ENCODE data around the gene ACER3. TPM values are rescaled to one million over a fixed set of nuclear protein-coding genes. Genes with fewer than 3 reads are reported as not detected.
"Not testable (repeated sequence)": the region's sequence is repeated elsewhere in the genome, so short reads cannot be mapped to it uniquely, and the experiment has no call there.

The ACER3 gene
- total RNA-seq (1 to 10 TPM; 3.9 to 5.9 TPM), polyA plus RNA-seq (1 to 10 TPM; 1.9 to 4.5 TPM)

DNA sequence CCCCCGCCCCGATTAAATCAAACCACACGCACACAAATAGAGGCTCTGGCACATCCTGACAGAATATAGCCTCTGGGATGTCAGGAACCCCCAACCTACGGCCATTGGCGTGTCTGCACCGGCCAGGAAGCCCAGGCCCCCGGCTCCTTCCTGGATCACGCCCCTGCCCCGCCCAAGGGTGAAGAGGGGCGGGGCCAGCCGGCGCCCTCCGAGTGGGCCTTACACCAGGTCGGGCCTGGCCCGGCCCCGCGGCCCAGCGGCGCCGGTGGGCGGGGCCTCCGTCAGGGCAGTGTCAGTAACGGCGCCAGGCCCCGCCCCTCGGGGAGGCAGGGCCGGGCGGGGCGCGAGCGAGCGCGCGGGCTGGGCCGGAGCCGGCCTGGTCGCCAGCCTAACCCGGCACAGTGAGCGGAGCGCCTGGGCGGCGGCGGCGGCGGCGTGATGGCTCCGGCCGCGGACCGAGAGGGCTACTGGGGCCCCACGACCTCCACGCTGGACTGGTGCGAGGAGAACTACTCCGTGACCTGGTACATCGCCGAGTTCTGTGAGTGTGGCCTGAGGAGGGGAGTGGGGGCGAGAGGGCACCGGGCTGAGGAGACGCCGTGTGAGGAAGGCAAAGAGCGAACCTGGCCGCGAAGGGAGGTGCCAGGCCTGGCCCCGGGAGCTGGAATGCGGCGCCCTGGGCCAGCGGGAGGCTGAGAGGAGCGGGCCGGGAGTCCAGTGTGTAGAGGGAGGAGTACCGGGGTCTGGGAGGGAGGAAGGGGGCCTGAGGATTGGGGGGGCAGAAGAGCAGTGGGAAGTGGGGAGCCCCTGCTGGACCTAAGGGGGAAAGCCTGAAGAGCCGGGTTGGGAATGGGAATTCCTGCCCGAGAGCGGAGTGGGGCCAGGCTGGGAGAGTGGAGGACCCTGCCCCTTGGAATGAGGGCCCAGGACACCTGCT, at the start of gene ACER3:
Gene ACER3 (plus strand): TSS at position 380 of the 937 bp plus-strand sequence. CDS start 59 bp downstream, at position 439.
- TF ChIP-seq YY1 (IDR thresholded peaks at IDR 0.05), result peak; percentile 26
- TF ChIP-seq RAD21 (IDR thresholded peaks at IDR 0.05), result peak in 1 of 2 donors; percentile 13
- peak; percentile 36 for TF ChIP-seq NR2F2 (IDR thresholded peaks at IDR 0.05)
- TF ChIP-seq, protein P1, sequence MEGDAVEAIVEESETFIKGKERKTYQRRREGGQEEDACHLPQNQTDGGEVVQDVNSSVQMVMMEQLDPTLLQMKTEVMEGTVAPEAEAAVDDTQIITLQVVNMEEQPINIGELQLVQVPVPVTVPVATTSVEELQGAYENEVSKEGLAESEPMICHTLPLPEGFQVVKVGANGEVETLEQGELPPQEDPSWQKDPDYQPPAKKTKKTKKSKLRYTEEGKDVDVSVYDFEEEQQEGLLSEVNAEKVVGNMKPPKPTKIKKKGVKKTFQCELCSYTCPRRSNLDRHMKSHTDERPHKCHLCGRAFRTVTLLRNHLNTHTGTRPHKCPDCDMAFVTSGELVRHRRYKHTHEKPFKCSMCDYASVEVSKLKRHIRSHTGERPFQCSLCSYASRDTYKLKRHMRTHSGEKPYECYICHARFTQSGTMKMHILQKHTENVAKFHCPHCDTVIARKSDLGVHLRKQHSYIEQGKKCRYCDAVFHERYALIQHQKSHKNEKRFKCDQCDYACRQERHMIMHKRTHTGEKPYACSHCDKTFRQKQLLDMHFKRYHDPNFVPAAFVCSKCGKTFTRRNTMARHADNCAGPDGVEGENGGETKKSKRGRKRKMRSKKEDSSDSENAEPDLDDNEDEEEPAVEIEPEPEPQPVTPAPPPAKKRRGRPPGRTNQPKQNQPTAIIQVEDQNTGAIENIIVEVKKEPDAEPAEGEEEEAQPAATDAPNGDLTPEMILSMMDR (IDR thresholded peaks at IDR 0.05; ENCODE audit: low read depth, low read length, missing input control), result no peak
- no peak for TF ChIP-seq GABPA (IDR thresholded peaks at IDR 0.05 in 1 of 2, conservative IDR thresholded peaks at IDR 0.05 in 1 of 2)
- peaks cover 4 to 16% (median 8%) of the 10 kb centered on the region in 4 donors for H3K4me1 ChIP-seq (ENCODE audit: control insufficient read depth in 4 of 4, insufficient read depth in 4 of 4, low read length in 3 of 4)
- peak within 1 kb of the TSS; percentile 62 to 85 (median 83) for H3K4me3 ChIP-seq (ENCODE audit: low read depth in 1 of 3, low read length in 3 of 3)
- no peaks in the 10 kb centered on the region for H3K27me3 ChIP-seq (ENCODE audit: control insufficient read depth in 4 of 4, insufficient read depth in 4 of 4, low read length in 3 of 4)
- H3K27ac ChIP-seq (ENCODE audit: low read depth in 1 of 2, low read length in 2 of 2), result peak within 1 kb of the TSS; percentile 74 to 78
- H3K9me3 ChIP-seq (ENCODE audit: control insufficient read depth in 4 of 4, low read length in 3 of 4), result no peaks in the 10 kb centered on the region
- 2% methylated on average over 73 of the region's 73 CpGs for WGBS
- peak within 1 kb of the TSS; percentile 24 to 57 for H3K9ac ChIP-seq (ENCODE audit: low read depth in 1 of 2, low read length in 2 of 2)
- H3K36me3 ChIP-seq (ENCODE audit: control insufficient read depth in 4 of 4, insufficient read depth in 3 of 4, low read depth in 1 of 4, low read length in 3 of 4), result no peaks in the 10 kb centered on the region
- DNase-seq (ENCODE audit: low spot score), result peak; percentile 91

DNA sequence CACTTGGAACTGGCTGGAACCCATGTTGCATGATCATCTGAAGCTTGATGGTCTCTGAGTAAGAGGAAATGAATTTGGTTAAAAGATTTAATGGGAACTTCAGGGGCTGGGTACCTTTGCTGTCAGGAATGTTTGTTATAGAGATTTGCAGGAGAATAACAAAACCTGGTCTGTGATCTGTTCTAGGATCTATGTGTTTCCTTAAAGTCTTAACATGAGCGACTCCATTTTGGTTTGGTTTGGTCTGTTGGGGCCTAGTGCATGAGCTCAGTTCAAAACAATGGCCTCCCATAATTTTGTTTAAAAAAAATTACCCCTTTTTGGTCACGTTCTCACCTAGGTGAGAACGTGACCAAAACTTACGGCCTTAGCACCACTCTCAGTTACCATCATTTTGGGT, 49.5 kb upstream of the ACER3 start:
- Histone ChIP-seq H3K4me3 (ENCODE audit: low read depth in 1 of 3, low read length in 3 of 3) (no peak overlapping the region), H3K27ac (ENCODE audit: low read depth in 1 of 2, low read length in 2 of 2) (no peak overlapping the region), H3K9ac (ENCODE audit: low read depth in 1 of 2, low read length in 2 of 2) (no peak overlapping the region), H3K4me1 (ENCODE audit: control insufficient read depth in 4 of 4, insufficient read depth in 4 of 4, low read length in 3 of 4) (peaks cover 0 to 15% (median 8%) of the 10 kb centered on the region in 4 donors), H3K36me3 (ENCODE audit: control insufficient read depth in 4 of 4, insufficient read depth in 3 of 4, low read depth in 1 of 4, low read length in 3 of 4) (no peaks in the 10 kb centered on the region), H3K27me3 (ENCODE audit: control insufficient read depth in 4 of 4, insufficient read depth in 4 of 4, low read length in 3 of 4) (no peaks in the 10 kb centered on the region), H3K9me3 (ENCODE audit: control insufficient read depth in 4 of 4, low read length in 3 of 4) (no peaks in the 10 kb centered on the region)
- DNase-seq (ENCODE audit: low spot score), result no peak
- no peak for TF ChIP-seq RXRA (IDR thresholded peaks at IDR 0.05)
- TF ChIP-seq, protein P1 (IDR thresholded peaks at IDR 0.05; ENCODE audit: low read depth, low read length, missing input control), result no peak
- no peak for TF ChIP-seq HNF4A (conservative IDR thresholded peaks at IDR 0.05)
- TF ChIP-seq JUND (IDR thresholded peaks at IDR 0.05), result no peak
- no peak for TF ChIP-seq TAF1 (conservative IDR thresholded peaks at IDR 0.05)
- TF ChIP-seq NR2F2 (IDR thresholded peaks at IDR 0.05), result no peak
- no peak for TF ChIP-seq FOXA2 (IDR thresholded peaks at IDR 0.05)
- no peak for TF ChIP-seq FOXA1 (IDR thresholded peaks at IDR 0.05)
- 97% methylated on average over 4 of the region's 4 CpGs for WGBS

DNA sequence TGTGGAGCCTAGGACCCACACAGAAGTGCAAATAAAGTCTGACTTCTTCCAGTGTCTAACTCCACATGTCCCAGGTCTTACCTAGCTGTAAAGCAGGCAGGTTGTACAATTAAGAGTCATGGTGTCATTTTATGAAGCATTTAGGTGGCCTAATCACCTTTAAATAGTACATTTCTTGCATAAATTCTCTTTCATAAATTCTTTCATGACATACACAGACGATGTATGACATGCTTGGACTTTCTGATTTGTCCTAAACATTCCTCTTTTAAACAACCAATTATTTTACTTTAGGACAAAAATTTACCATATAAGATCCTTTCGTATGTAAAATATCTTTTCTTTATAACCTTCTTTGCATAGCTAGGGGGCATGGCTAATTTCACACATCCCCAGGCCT, 46.3 kb upstream of the ACER3 start:
- no peak for TF ChIP-seq TAF1 (conservative IDR thresholded peaks at IDR 0.05)
- TF ChIP-seq, protein P1 (IDR thresholded peaks at IDR 0.05; ENCODE audit: low read depth, low read length, missing input control), result no peak
- 75% methylated on average over 2 of the region's 2 CpGs for WGBS
- Histone ChIP-seq H3K9ac (ENCODE audit: low read depth in 1 of 2, low read length in 2 of 2) (no peak overlapping the region), H3K27ac (ENCODE audit: low read depth in 1 of 2, low read length in 2 of 2) (no peak overlapping the region), H3K27me3 (ENCODE audit: control insufficient read depth in 4 of 4, insufficient read depth in 4 of 4, low read length in 3 of 4) (no peaks in the 10 kb centered on the region), H3K4me1 (ENCODE audit: control insufficient read depth in 4 of 4, insufficient read depth in 4 of 4, low read length in 3 of 4) (peaks cover 0 to 7% (median 4%) of the 10 kb centered on the region in 4 donors), H3K9me3 (ENCODE audit: control insufficient read depth in 4 of 4, low read length in 3 of 4) (no peaks in the 10 kb centered on the region), H3K4me3 (ENCODE audit: low read depth in 1 of 3, low read length in 3 of 3) (no peak overlapping the region), H3K36me3 (ENCODE audit: control insufficient read depth in 4 of 4, insufficient read depth in 3 of 4, low read depth in 1 of 4, low read length in 3 of 4) (no peaks in the 10 kb centered on the region)
- DNase-seq (ENCODE audit: low spot score), result no peak

DNA sequence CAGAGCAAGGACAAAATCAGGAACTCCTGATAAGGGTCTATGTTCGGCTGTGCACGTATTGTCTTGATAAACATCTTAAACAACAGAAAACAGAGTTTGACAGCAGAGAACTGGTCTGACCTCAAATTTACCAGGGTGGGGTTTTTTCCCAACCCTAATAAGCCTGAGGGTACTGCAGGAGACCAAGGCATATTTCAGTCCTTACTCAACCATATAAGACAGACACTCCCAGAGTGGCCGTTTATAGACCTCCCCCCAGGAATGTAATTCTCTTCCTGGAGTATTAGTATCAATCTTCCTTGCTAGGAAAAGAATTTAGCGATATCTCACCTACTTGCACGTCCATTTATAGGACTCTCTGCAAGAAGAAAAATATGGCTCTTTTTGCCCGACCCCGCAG, 45.0 kb upstream of the ACER3 start:
- 92% methylated on average over 7 of the region's 7 CpGs for WGBS
- not testable (repeated sequence) for H3K9me3 ChIP-seq (ENCODE audit: control insufficient read depth in 4 of 4, low read length in 3 of 4)

More for the DNA sequence above, 45.0 kb upstream of the ACER3 start:
- not testable (repeated sequence) for H3K27me3 ChIP-seq (ENCODE audit: control insufficient read depth in 4 of 4, insufficient read depth in 4 of 4, low read length in 3 of 4); H3K9ac ChIP-seq (ENCODE audit: low read depth in 1 of 2, low read length in 2 of 2); H3K4me1 ChIP-seq (ENCODE audit: control insufficient read depth in 4 of 4, insufficient read depth in 4 of 4, low read length in 3 of 4); H3K27ac ChIP-seq (ENCODE audit: low read depth in 1 of 2, low read length in 2 of 2); H3K36me3 ChIP-seq (ENCODE audit: control insufficient read depth in 4 of 4, insufficient read depth in 3 of 4, low read depth in 1 of 4, low read length in 3 of 4); H3K4me3 ChIP-seq (ENCODE audit: low read depth in 1 of 3, low read length in 3 of 3); DNase-seq (ENCODE audit: low spot score)

All from liver (tissue), 9 donors.